Neuronal stem cell (in vitro differentiated cells): ENCODE measurements around the gene CACUL1. TPM values are rescaled to one million over a fixed set of nuclear protein-coding genes. Genes with fewer than 3 reads are reported as not detected.

Source experiments
- DNase-seq: peaks from one replicate; pipeline ENCODE4 v3.0.0-alpha.2; 2013; ENCODE audit warnings: low spot score
- H2AFZ ChIP-seq: one replicate; pipeline ENCODE4 v1.6.1; 2013; ENCODE audit warnings: mild to moderate bottlenecking, low read length, inconsistent platforms
- H2AK5ac ChIP-seq: 2 replicates; pipeline ENCODE4 v1.6.1; 2013; ENCODE audit warnings: low read depth, mild to moderate bottlenecking, inconsistent platforms, low read length, moderate library complexity, mixed read lengths
- H2BK120ac ChIP-seq: 2 replicates; pipeline ENCODE4 v1.6.1; 2013; ENCODE audit warnings: low read depth, mild to moderate bottlenecking, inconsistent platforms, low read length, moderate library complexity, mixed read lengths
- H2BK12ac ChIP-seq: one replicate; pipeline ENCODE4 v1.6.1; 2013; ENCODE audit warnings: low read length, inconsistent platforms
- H2BK15ac ChIP-seq: 2 replicates; pipeline ENCODE4 v1.6.1; 2013; ENCODE audit warnings: mild to moderate bottlenecking, low read length, inconsistent platforms, mixed read lengths
- H2BK5ac ChIP-seq: one replicate; pipeline ENCODE4 v1.6.1; 2013; ENCODE audit warnings: inconsistent platforms, mild to moderate bottlenecking, low read length, moderate library complexity
- H3K14ac ChIP-seq: one replicate; pipeline ENCODE4 v1.6.1; 2013; ENCODE audit warnings: low read length, inconsistent platforms
- H3K18ac ChIP-seq: 2 replicates; pipeline ENCODE4 v1.6.1; 2013; ENCODE audit warnings: low read length, inconsistent platforms
- H3K23ac ChIP-seq: 2 replicates; pipeline ENCODE4 v1.6.1; 2013; ENCODE audit warnings: low read depth, mild to moderate bottlenecking, mixed read lengths, low read length, inconsistent platforms; ENCODE audit not compliant: poor library complexity
- H3K27ac ChIP-seq: replicated peaks from 3 replicates; pipeline ENCODE4 v1.5.1; 2013; ENCODE audit warnings: low read length, inconsistent platforms
- H3K27me3 ChIP-seq, 3 experiments: 2 replicates each; pipeline ENCODE4 v1.6.1; 2013; ENCODE audit warnings: low read length in 3 of 3, mild to moderate bottlenecking in 2 of 3, inconsistent platforms in 1 of 3, low read depth in 1 of 3, mixed read lengths in 1 of 3, moderate library complexity in 1 of 3; ENCODE audit not compliant: control insufficient read depth in 3 of 3, insufficient read depth in 3 of 3
- H3K36me3 ChIP-seq, 2 donors: replicated peaks in 1 of 2; 2 replicates each; pipeline ENCODE4 v1.6.1; 2013; ENCODE audit warnings: low read length in 2 of 2; ENCODE audit not compliant: control insufficient read depth in 2 of 2, insufficient read depth in 2 of 2
- H3K4ac ChIP-seq: 2 replicates; pipeline ENCODE4 v1.6.1; 2013; ENCODE audit warnings: inconsistent platforms, mild to moderate bottlenecking, low read length, moderate library complexity
- H3K4me1 ChIP-seq, 2 donors: 1 replicate in 1 of 2; 2 replicates in 1 of 2; pipeline ENCODE4 v1.6.1; 2013; ENCODE audit warnings: low read length in 2 of 2, low read depth in 1 of 2; ENCODE audit not compliant: control insufficient read depth in 2 of 2, insufficient read depth in 1 of 2
- H3K4me2 ChIP-seq: one replicate; pipeline ENCODE4 v1.6.1; 2013; ENCODE audit warnings: mild to moderate bottlenecking, low read length, inconsistent platforms; ENCODE audit not compliant: insufficient read depth, poor library complexity, severe bottlenecking
- H3K4me3 ChIP-seq, 2 donors: 2 replicates each; pipeline ENCODE4 v1.5.1; 2013; ENCODE audit warnings: low read length in 2 of 2, mild to moderate bottlenecking in 2 of 2, inconsistent platforms in 1 of 2, moderate library complexity in 1 of 2
- H3K79me1 ChIP-seq: one replicate; pipeline ENCODE4 v1.6.1; 2013; ENCODE audit warnings: low read depth, mild to moderate bottlenecking, inconsistent platforms, low read length, moderate library complexity
- H3K9ac ChIP-seq: one replicate; pipeline ENCODE4 v1.6.1; 2013; ENCODE audit warnings: mild to moderate bottlenecking, low read depth, low read length, inconsistent platforms; ENCODE audit not compliant: poor library complexity
- H3K9me3 ChIP-seq, 2 donors: replicated peaks in 1 of 2; 2 replicates each; pipeline versions ENCODE3 to v1.6.1; 2013; ENCODE audit warnings: low read length in 2 of 2, mild to moderate bottlenecking in 2 of 2, inconsistent platforms in 1 of 2, low read depth in 1 of 2, mixed read lengths in 1 of 2, moderate library complexity in 1 of 2; ENCODE audit not compliant: control insufficient read depth in 2 of 2, insufficient read depth in 1 of 2
- H4K8ac ChIP-seq: one replicate; pipeline ENCODE4 v1.6.1; 2013; ENCODE audit warnings: low read depth, mild to moderate bottlenecking, inconsistent platforms, low read length, moderate library complexity
- H4K91ac ChIP-seq: one replicate; pipeline ENCODE4 v1.6.1; 2013; ENCODE audit warnings: low read length, low read depth, mild to moderate bottlenecking, inconsistent platforms; ENCODE audit not compliant: poor library complexity
- WGBS, 2 donors: extraction: QIAGEN DNeasy Blood & Tissue Kit; methylation state at CpG; one replicate each; pipeline ENCODE4 v1.1.7; 2013; ENCODE audit warnings: missing lambda C conversion rate in 2 of 2, mixed read lengths in 1 of 2; ENCODE audit not compliant: insufficient read length in 2 of 2, insufficient replicate concordance in 1 of 2; ENCODE audit errors: extremely low coverage in 2 of 2; 5-methylcytosine and 5-hydroxymethylcytosine counted together
- polyA plus RNA-seq, 2 experiments: library from polyadenylated mRNA; stranded (reverse); fragments of 200-250 nt; gene quantifications; one replicate each; pipeline ENCODE4 v1.2.3, GENCODE V29; 2013

The CACUL1 gene
- 68.0 TPM for polyA plus RNA-seq (2013, experiment 1 of 2)
- polyA plus RNA-seq (2013, experiment 2 of 2) = 78.2 TPM

DNA sequence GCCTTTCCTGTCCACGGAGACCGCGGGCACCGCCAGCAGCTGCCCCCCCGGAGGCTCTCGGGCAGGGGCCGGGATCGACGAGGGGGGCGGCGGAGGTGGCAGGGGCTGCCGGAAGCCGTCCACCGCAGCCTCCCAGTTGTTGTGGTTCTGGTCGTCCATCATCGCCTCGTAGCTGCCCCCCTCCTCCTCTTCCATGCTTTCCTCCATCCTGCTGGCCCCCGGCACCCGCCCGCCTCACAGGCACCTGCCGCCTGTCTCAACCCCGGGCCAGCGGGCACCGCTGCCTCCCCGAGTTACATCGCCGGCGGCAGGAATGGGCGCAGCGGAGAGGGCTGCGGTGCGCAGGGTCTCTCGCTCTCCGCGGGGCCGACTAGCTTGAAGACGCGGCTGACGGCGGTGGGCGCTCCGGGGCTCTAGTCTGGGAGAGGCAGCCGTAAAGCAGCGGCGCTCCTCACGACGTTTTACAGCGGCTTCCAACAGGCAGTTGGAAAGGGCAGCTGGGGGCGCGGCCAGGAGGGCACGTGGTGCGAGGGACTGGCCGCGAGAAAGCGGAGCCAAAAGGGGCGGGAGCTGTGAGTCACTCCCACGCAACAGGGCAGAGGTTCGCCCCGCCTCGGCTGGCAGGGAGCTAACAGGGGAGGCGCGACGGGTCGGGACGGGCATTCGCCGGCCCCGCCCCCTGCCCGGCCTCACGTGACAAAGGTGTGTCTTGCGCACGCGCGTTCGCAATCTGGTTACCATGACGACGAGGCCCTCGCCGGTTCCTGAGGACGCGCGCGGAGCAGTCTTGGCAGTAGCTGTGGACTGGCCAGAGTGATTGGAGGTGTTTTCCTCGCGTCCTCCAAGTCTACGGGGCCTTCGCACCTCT is at the start of gene CACUL1:
CACUL1 (minus strand) TSS at position 415 of the 868 bp plus-strand sequence; CDS start at position 207, 208 bp downstream.
- Histone ChIP-seq H3K9ac (peak within 1 kb of the TSS; percentile 98), H2BK15ac (peak within 1 kb of the TSS; percentile 47), H3K14ac (peak within 1 kb of the TSS; percentile 98), H2AK5ac (peak within 1 kb of the TSS; percentile 85), H4K8ac (no peak within 1 kb of the TSS), H4K91ac (no peak within 1 kb of the TSS), H2BK5ac (peak within 1 kb of the TSS; percentile 93), H3K79me1 (peaks cover 2% of the 10 kb centered on the region), H3K4me1 (peaks cover 3 to 8% of the 10 kb centered on the region in 2 donors), H2AFZ (peak within 1 kb of the TSS; percentile 97), H2BK12ac (no peak within 1 kb of the TSS), H3K9me3 (no peaks in the 10 kb centered on the region), H3K4ac (no peak within 1 kb of the TSS), H3K18ac (peak within 1 kb of the TSS; percentile 98), H3K27me3 (peaks cover 0 to 4% (median 0%) of the 10 kb centered on the region in 3 experiments), H3K4me3 (peak within 1 kb of the TSS; percentile 97 to 98), H3K36me3 (peaks cover 0 to 5% of the 10 kb centered on the region in 2 donors), H3K27ac (peak within 1 kb of the TSS; percentile 94), H3K4me2 (peak within 1 kb of the TSS; percentile 94), H3K23ac (peak within 1 kb of the TSS; percentile 99), H2BK120ac (peak within 1 kb of the TSS; percentile 89)
- DNase-seq = peak; percentile 100
- WGBS, 2 donors = no CpG with 5 or more reads among the region's 87 CpGs

DNA sequence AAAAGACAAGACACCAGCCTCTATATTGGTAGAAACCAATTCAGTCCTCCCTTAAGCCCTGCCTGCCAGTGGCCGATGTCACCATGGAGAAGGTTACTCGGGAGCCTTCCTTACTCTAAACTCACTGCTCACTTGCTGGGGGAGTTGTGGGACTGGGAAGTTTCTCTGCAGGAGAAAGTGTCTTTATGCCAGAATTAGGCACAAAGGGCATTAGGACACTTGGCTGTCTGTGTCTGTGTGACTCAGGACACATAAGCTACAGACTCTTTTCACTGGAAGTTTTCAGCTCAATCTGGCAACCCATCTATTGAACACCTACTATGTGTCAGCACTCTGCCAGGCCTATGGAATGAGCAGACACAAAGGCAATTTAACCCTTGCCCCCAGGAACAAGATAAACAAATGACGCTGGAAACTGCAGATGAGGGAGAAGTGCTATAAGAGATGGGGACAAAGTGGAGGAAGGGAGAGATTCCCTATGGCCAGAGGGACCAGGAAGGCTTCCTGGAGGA is 49.5 kb upstream of the CACUL1 start:
- Histone ChIP-seq H4K8ac (no peak overlapping the region), H3K4me3 (no peak overlapping the region), H3K4ac (no peak overlapping the region), H4K91ac (no peak overlapping the region), H2BK120ac (no peak overlapping the region), H3K23ac (no peak overlapping the region), H3K27me3 (peaks cover 0 to 12% (median 0%) of the 10 kb centered on the region in 3 experiments), H3K14ac (no peak overlapping the region), H3K27ac (no peak overlapping the region), H2BK5ac (no peak overlapping the region), H2BK12ac (no peak overlapping the region), H3K18ac (no peak overlapping the region), H2AFZ (no peak overlapping the region), H3K9ac (no peak overlapping the region), H3K36me3 (no peaks in the 10 kb centered on the region), H3K4me1 (peaks cover 0 to 12% of the 10 kb centered on the region in 2 donors), H3K4me2 (no peak overlapping the region), H3K79me1 (no peaks in the 10 kb centered on the region), H2AK5ac (no peak overlapping the region), H3K9me3 (no peaks in the 10 kb centered on the region), H2BK15ac (no peak overlapping the region)
- DNase-seq = no peak
- no CpG with 5 or more reads among the region's 3 CpGs for WGBS, 2 donors

DNA sequence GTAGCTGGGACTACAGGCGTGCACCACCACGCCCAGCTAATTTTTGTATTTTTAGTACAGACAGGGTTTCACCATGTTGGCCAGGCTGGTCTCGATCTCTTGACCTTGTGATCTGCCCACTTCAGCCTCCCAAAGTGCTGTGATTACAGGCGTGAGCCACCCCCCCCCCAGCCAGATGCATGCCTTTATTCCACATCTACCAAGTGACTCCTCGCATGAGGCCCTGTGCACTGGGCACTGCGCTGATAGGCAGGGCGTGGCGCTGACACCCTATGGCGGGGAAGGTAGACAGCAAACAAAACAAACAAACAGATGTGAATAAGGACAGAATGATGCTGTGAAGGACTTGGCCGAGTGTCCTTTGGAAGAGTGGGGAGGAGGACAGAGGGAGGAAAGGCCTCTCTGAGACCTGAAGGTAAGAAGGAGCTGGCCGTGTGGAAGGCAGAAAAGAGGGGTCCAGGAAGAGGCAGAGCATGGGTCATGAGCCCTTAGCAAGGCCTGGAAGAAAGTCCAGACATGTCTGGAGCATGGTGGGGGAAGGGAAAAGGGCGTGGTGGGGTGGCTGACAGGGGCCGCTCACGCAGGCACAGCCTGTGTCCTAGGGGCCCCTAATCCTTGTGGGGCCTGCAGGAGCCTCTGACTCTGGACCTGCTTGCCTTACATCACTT is 47.5 kb upstream of the CACUL1 start:
- H3K23ac ChIP-seq = no peak overlapping the region
- no peaks in the 10 kb centered on the region for H3K9me3 ChIP-seq
- H3K4me2 ChIP-seq = no peak overlapping the region
- no peak overlapping the region for H3K14ac ChIP-seq
- no peak overlapping the region for H2AFZ ChIP-seq
- no peak overlapping the region for H3K18ac ChIP-seq
- H2BK15ac ChIP-seq = no peak overlapping the region
- H3K4me1 ChIP-seq = peaks cover 0 to 13% of the 10 kb centered on the region in 2 donors
- H2BK120ac ChIP-seq = no peak overlapping the region
- H3K27ac ChIP-seq = no peak overlapping the region
- WGBS, 2 donors = no CpG with 5 or more reads among the region's 14 CpGs
- H3K9ac ChIP-seq = no peak overlapping the region
- H3K27me3 ChIP-seq = peaks cover 0 to 3% (median 0%) of the 10 kb centered on the region in 3 experiments
- H3K4ac ChIP-seq = no peak overlapping the region
- no peak for DNase-seq
- no peak overlapping the region for H2BK5ac ChIP-seq
- H3K36me3 ChIP-seq = no peaks in the 10 kb centered on the region
- H3K79me1 ChIP-seq = no peaks in the 10 kb centered on the region
- H4K8ac ChIP-seq = no peak overlapping the region
- no peak overlapping the region for H3K4me3 ChIP-seq
- H2BK12ac ChIP-seq = no peak overlapping the region
- no peak overlapping the region for H4K91ac ChIP-seq
- no peak overlapping the region for H2AK5ac ChIP-seq

DNA sequence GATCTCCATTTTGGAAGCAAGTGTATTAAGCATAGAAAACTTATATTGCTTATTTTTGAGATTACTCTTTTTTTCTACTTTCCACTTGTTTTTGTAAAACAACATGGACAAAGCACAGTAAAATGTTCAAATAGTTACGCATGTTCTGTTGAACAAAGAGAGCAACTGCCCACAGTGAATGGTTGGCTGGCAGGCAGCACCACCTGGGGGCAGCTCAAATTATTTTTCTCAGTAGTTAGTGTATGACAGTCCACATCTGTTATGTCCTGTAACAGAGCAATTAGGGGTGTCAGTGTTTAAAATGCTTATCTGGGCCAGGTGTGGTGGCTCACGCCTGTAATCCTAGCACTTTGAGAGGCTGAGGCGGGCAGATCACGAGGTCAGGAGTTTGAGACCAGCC is 46.1 kb upstream of the CACUL1 start:
- no CpG with 5 or more reads among the region's 4 CpGs for WGBS, 2 donors
- H3K4ac ChIP-seq = no peak overlapping the region
- H3K4me1 ChIP-seq = peaks cover 0 to 13% of the 10 kb centered on the region in 2 donors

More for the DNA sequence above, 46.1 kb upstream of the CACUL1 start:
- Histone ChIP-seq H3K4me3 (no peak overlapping the region), H3K18ac (no peak overlapping the region), H3K79me1 (no peaks in the 10 kb centered on the region), H4K91ac (no peak overlapping the region), H3K14ac (no peak overlapping the region), H2AFZ (no peak overlapping the region), H2BK12ac (no peak overlapping the region), H3K27ac (no peak overlapping the region), H3K36me3 (no peaks in the 10 kb centered on the region), H3K27me3 (peaks cover 0 to 3% (median 0%) of the 10 kb centered on the region in 3 experiments), H2BK5ac (no peak overlapping the region), H3K9me3 (no peaks in the 10 kb centered on the region), H2AK5ac (no peak overlapping the region), H4K8ac (no peak overlapping the region), H3K23ac (no peak overlapping the region), H3K9ac (no peak overlapping the region), H3K4me2 (no peak overlapping the region), H2BK15ac (no peak overlapping the region), H2BK120ac (no peak overlapping the region)
- no peak for DNase-seq
